Glutamatergic neuron (in vitro differentiated cells): ENCODE data around the gene SMAD9. TPM values are rescaled to one million over a fixed set of nuclear protein-coding genes. Genes with fewer than 3 reads are reported as not detected.

ENCODE experiments used
- DNase-seq: peaks from one replicate; pipeline ENCODE4 v3.0.0; 2022
- H3K27ac Mint-ChIP-seq: one replicate; pipeline ENCODE4 v1.8.0; 2020; ENCODE audit warnings: mild to moderate bottlenecking, mixed read lengths, inconsistent platforms; ENCODE audit not compliant: unreplicated experiment
- H3K27me3 Mint-ChIP-seq: one replicate; pipeline ENCODE4 v1.8.0; 2020; ENCODE audit warnings: mild to moderate bottlenecking, moderate library complexity, mixed read lengths, inconsistent platforms; ENCODE audit not compliant: unreplicated experiment
- H3K36me3 Mint-ChIP-seq: one replicate; pipeline ENCODE4 v1.8.0; 2020; ENCODE audit warnings: mild to moderate bottlenecking, mixed read lengths, inconsistent platforms; ENCODE audit not compliant: unreplicated experiment
- H3K4me1 Mint-ChIP-seq: one replicate; pipeline ENCODE4 v1.8.0; 2020; ENCODE audit warnings: mild to moderate bottlenecking, low read depth, mixed read lengths, inconsistent platforms; ENCODE audit not compliant: unreplicated experiment
- H3K4me3 Mint-ChIP-seq: one replicate; pipeline ENCODE4 v1.8.0; 2020; ENCODE audit warnings: mild to moderate bottlenecking, mixed read lengths, inconsistent platforms; ENCODE audit not compliant: unreplicated experiment
- H3K9me3 Mint-ChIP-seq: one replicate; pipeline ENCODE4 v1.8.0; 2020; ENCODE audit warnings: mild to moderate bottlenecking, moderate library complexity, mixed read lengths, inconsistent platforms; ENCODE audit not compliant: unreplicated experiment
- total RNA-seq: library from RNA; stranded (reverse); fragmentation: NEBNext Ultra II Directional; extraction: Animal tissue kit (Norgen Biotek cat#: 25700); gene quantifications from one replicate; pipeline ENCODE4 v1.2.1, GENCODE V29; 2021; ENCODE audit not compliant: unreplicated experiment
- TF ChIP-seq, protein P1 (sequence below): fragments of 200-600 bp; sonication (generic); IDR thresholded peaks from one replicate; pipeline ENCODE4 v1.5.0; 2021; ENCODE audit not compliant: partially characterized antibody, unreplicated experiment

SMAD9 gene
- total RNA-seq, 1 donor from 2014 or later = 43.6 TPM

DNA sequence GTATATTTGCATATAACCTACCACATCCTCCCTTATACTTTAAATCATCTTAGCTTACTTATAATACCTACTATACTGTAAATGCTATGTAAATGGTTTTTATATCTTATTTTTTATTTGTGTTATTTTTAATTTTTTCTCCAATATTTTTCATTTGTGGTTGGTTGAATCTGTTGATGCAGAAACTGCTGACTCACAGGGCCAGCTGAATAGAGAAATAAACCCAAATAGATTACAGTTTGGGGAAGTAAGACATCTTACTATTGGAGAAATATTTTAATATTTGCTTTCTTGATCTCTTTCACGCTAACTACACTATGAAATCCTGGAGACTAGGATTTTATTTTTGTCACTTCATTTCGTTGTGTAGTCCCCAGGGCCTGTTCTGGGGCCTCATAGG lies 7.1 kb downstream of the SMAD9 start:
- no peak for DNase-seq
- H3K36me3 Mint-ChIP-seq = no peaks in the 10 kb centered on the region
- TF ChIP-seq, protein P1, sequence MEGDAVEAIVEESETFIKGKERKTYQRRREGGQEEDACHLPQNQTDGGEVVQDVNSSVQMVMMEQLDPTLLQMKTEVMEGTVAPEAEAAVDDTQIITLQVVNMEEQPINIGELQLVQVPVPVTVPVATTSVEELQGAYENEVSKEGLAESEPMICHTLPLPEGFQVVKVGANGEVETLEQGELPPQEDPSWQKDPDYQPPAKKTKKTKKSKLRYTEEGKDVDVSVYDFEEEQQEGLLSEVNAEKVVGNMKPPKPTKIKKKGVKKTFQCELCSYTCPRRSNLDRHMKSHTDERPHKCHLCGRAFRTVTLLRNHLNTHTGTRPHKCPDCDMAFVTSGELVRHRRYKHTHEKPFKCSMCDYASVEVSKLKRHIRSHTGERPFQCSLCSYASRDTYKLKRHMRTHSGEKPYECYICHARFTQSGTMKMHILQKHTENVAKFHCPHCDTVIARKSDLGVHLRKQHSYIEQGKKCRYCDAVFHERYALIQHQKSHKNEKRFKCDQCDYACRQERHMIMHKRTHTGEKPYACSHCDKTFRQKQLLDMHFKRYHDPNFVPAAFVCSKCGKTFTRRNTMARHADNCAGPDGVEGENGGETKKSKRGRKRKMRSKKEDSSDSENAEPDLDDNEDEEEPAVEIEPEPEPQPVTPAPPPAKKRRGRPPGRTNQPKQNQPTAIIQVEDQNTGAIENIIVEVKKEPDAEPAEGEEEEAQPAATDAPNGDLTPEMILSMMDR = no peak
- H3K4me3 Mint-ChIP-seq = no peak overlapping the region
- peaks cover 4% of the 10 kb centered on the region for H3K27me3 Mint-ChIP-seq
- H3K27ac Mint-ChIP-seq = no peak overlapping the region
- H3K4me1 Mint-ChIP-seq = peaks cover 45% of the 10 kb centered on the region
- H3K9me3 Mint-ChIP-seq = no peaks in the 10 kb centered on the region

GRCh38 chr13:36912369-36912768 lies 7.7 kb downstream of the SMAD9 start:
- DNase-seq = no peak
- H3K4me1 Mint-ChIP-seq = peaks cover 43% of the 10 kb centered on the region
- H3K27ac Mint-ChIP-seq = no peak overlapping the region

DNA sequence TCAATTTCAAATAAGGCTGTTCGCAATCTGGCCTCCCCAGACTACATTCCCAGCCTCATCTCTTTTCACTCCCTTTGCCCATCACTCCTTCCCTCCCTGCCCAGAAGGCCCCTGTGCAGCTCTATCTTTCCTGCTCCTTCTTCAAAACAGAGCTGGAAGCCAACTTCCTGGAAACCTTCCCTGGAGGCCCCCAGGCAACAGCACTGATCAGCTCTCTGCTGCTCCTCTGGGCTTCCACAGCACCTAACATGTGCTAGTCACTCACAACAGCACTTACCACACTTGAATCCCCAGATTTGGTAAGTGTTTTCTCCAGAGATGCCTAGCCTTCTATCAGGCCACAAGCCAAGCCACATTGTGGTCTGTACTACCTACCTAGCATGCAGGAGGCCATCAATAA lies 9.5 kb downstream of the SMAD9 start:
- H3K4me3 Mint-ChIP-seq = peak overlapping the region; percentile 73
- peaks cover 46% of the 10 kb centered on the region for H3K4me1 Mint-ChIP-seq
- H3K27ac Mint-ChIP-seq = peak overlapping the region; percentile 66
- peaks cover 7% of the 10 kb centered on the region for H3K27me3 Mint-ChIP-seq
- DNase-seq = no peak
- H3K9me3 Mint-ChIP-seq = no peaks in the 10 kb centered on the region
- H3K36me3 Mint-ChIP-seq = no peaks in the 10 kb centered on the region
- TF ChIP-seq, protein P1 = no peak

More at GRCh38 chr13:36912369-36912768, 7.7 kb downstream of the SMAD9 start:
- Mint-ChIP-seq H3K36me3 (no peaks in the 10 kb centered on the region), H3K4me3 (no peak overlapping the region), H3K9me3 (no peaks in the 10 kb centered on the region), H3K27me3 (peaks cover 4% of the 10 kb centered on the region)
- TF ChIP-seq, protein P1 = no peak

GRCh38 chr13:36907821-36908220 lies 12.2 kb downstream of the SMAD9 start:
- peak; percentile 35 for DNase-seq
- peak overlapping the region; percentile 77 for H3K4me3 Mint-ChIP-seq
- H3K9me3 Mint-ChIP-seq = peaks cover 13% of the 10 kb centered on the region
- peaks cover 56% of the 10 kb centered on the region for H3K4me1 Mint-ChIP-seq
- H3K27ac Mint-ChIP-seq = peak overlapping the region; percentile 60
- peaks cover 20% of the 10 kb centered on the region for H3K27me3 Mint-ChIP-seq
- TF ChIP-seq, protein P1 = no peak
- no peaks in the 10 kb centered on the region for H3K36me3 Mint-ChIP-seq

DNA sequence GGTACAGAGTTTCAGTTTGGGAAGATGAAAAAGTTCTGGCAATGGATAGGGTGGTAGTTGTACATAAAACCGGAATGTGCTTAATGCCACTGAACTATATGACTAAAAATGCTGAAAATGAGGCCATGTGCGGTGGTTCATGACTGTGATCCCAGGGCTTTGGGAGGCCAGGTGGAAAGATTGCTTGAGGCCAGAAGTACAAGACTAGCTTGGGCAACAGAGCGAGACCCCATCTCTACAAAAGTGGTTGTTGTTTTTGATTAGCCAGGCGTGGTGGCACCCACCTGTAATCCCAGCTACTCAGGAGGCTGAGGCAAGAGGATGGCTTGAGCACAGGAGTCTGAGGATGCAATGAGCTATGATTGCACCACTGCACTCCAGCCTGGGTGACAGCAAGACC lies 12.8 kb downstream of the SMAD9 start:
- TF ChIP-seq, protein P1 = no peak
- Mint-ChIP-seq H3K4me1 (peaks cover 56% of the 10 kb centered on the region), H3K4me3 (peak overlapping the region; percentile 61), H3K9me3 (peaks cover 13% of the 10 kb centered on the region), H3K27ac (peak overlapping the region; percentile 62), H3K27me3 (peaks cover 20% of the 10 kb centered on the region), H3K36me3 (no peaks in the 10 kb centered on the region)
- no peak for DNase-seq
